Natural killer cell (primary cell): ENCODE data around the gene DENND1A. TPM values are rescaled to one million over a fixed set of nuclear protein-coding genes. Genes with fewer than 3 reads are reported as not detected.

Experiments used
- ATAC-seq, 3 donors: fragments of 150-1000 bp in 2 of 3; fragments of 200-7000 bp in 1 of 3; cut with Tn5 transposase; 1 replicate in 1 of 3; 2 replicates in 2 of 3; pipeline ENCODE4 v1.10.0; 2021; ENCODE audit warnings: mild to moderate bottlenecking in 2 of 3, moderate library complexity in 2 of 3
- DNase-seq, 2 donors: peaks; one replicate each; pipeline versions ENCODE4 v3.0.0 to v3.0.0-alpha.2; 2013 to 2021; ENCODE audit warnings: mixed read lengths in 1 of 2
- H3K27ac ChIP-seq: one replicate; pipeline ENCODE4 v1.5.1; 2013; ENCODE audit warnings: mild to moderate bottlenecking, low read length
- H3K27me3 ChIP-seq: one replicate; pipeline ENCODE4 v1.6.1; 2013; ENCODE audit warnings: low read length; ENCODE audit not compliant: control insufficient read depth, insufficient read depth
- H3K36me3 ChIP-seq: one replicate; pipeline ENCODE4 v1.6.1; 2013; ENCODE audit warnings: low read length; ENCODE audit not compliant: control insufficient read depth, insufficient read depth
- H3K4me1 ChIP-seq: one replicate; pipeline ENCODE4 v1.6.1; 2013; ENCODE audit warnings: low read length; ENCODE audit not compliant: control insufficient read depth, insufficient read depth
- H3K4me3 ChIP-seq: one replicate; pipeline ENCODE4 v1.5.1; 2013; ENCODE audit warnings: low read length
- H3K9me3 ChIP-seq: one replicate; pipeline ENCODE4 v1.6.1; 2013; ENCODE audit warnings: low read length; ENCODE audit not compliant: control insufficient read depth, insufficient read depth
- H3K27ac Mint-ChIP-seq, 2 donors: one replicate each; pipeline ENCODE4 v1.8.0; 2022; ENCODE audit warnings: mild to moderate bottlenecking in 2 of 2, mixed read lengths in 2 of 2, moderate library complexity in 1 of 2
- H3K27me3 Mint-ChIP-seq, 2 donors: one replicate each; pipeline ENCODE4 v1.8.0; 2022; ENCODE audit warnings: low read depth in 2 of 2, mixed read lengths in 2 of 2
- H3K36me3 Mint-ChIP-seq: one replicate; pipeline ENCODE4 v1.8.0; 2022; ENCODE audit warnings: mixed read lengths
- H3K4me1 Mint-ChIP-seq, 2 donors: one replicate each; pipeline ENCODE4 v1.8.0; 2022; ENCODE audit warnings: mixed read lengths in 2 of 2
- H3K4me3 Mint-ChIP-seq: one replicate; pipeline ENCODE4 v1.8.0; 2022; ENCODE audit warnings: mild to moderate bottlenecking, moderate library complexity, mixed read lengths
- H3K9me3 Mint-ChIP-seq, 2 donors: one replicate each; pipeline ENCODE4 v1.8.0; 2022; ENCODE audit warnings: mixed read lengths in 2 of 2
- CTCF ChIP-seq: fragments of 200-600 bp; IDR thresholded peaks from one replicate; pipeline ENCODE4 v1.8.0; 2022; ENCODE audit warnings: antibody characterized with exemption
- WGBS: methylation state at CpG from one replicate; pipeline ENCODE4 v1.1.7; 2013; ENCODE audit warnings: missing lambda C conversion rate; ENCODE audit not compliant: insufficient coverage; 5-methylcytosine and 5-hydroxymethylcytosine counted together
- intact Hi-C: fragments of 100-400 bp; cut with micrococcal nuclease; formaldehyde crosslinking; loops from one replicate; pipeline ENCODE4 v1.14.2; 2022
- total RNA-seq, 4 donors: library from RNA; stranded (reverse); fragments of 120-200 nt in 1 of 4; gene quantifications; one replicate each; pipeline versions ENCODE4 v1.2.3 to v1.2.4, GENCODE V29; 2013 to 2022

DENND1A gene
- total RNA-seq, 3 donors from 2014 or later (not counting 1 experiment from before 2014, with no cell fraction given): 27.8 to 37.6 (median 30.9) TPM

GRCh38 chr9:123347289-123348060 is 582.5 kb downstream of the DENND1A start:
- DNase-seq (no peak), ATAC-seq (no peak)
- Mint-ChIP-seq H3K4me1 (no peaks in the 10 kb centered on the region), H3K36me3 (no peaks in the 10 kb centered on the region), H3K4me3 (no peak overlapping the region), H3K9me3 (no peaks in the 10 kb centered on the region), H3K27ac (no peak overlapping the region), H3K27me3 (peaks cover 0 to 9% of the 10 kb centered on the region in 2 donors)
- 95% methylated on average over 12 of the region's 12 CpGs for WGBS
- Histone ChIP-seq H3K4me1 (peaks cover 23% of the 10 kb centered on the region), H3K9me3 (no peaks in the 10 kb centered on the region), H3K36me3 (no peaks in the 10 kb centered on the region), H3K4me3 (no peak overlapping the region), H3K27ac (no peak overlapping the region), H3K27me3 (no peaks in the 10 kb centered on the region)
- no peak for TF ChIP-seq CTCF
- intact Hi-C loops: no loop called here

- TF ChIP-seq CTCF: no peak
- ATAC-seq (no peak), DNase-seq (no peak)
- Histone ChIP-seq H3K36me3 (no peaks in the 10 kb centered on the region), H3K9me3 (no peaks in the 10 kb centered on the region), H3K27me3 (no peaks in the 10 kb centered on the region), H3K4me3 (no peak overlapping the region), H3K4me1 (peaks cover 24% of the 10 kb centered on the region), H3K27ac (no peak overlapping the region)
- no peak overlapping the region for H3K4me3 Mint-ChIP-seq
- intact Hi-C loops: no loop called here
- H3K27ac Mint-ChIP-seq: no peak overlapping the region
- no peaks in the 10 kb centered on the region for H3K36me3 Mint-ChIP-seq
- H3K27me3 Mint-ChIP-seq: peaks cover 3 to 8% of the 10 kb centered on the region in 2 donors
- WGBS: 99% methylated on average over 3 of the region's 3 CpGs
- H3K4me1 Mint-ChIP-seq: no peaks in the 10 kb centered on the region
- no peaks in the 10 kb centered on the region for H3K9me3 Mint-ChIP-seq
These were observed 583.1 kb downstream of the DENND1A start for GRCh38 chr9:123346826-123347225.

- H3K27ac ChIP-seq: no peak overlapping the region
- no peaks in the 10 kb centered on the region for H3K27me3 ChIP-seq
- no peak overlapping the region for H3K4me3 Mint-ChIP-seq
- no peaks in the 10 kb centered on the region for H3K9me3 ChIP-seq
- no peak for ATAC-seq
- peaks cover 0 to under 1% of the 10 kb centered on the region in 2 donors for H3K4me1 Mint-ChIP-seq
- H3K36me3 ChIP-seq: no peaks in the 10 kb centered on the region
- peaks cover 25% of the 10 kb centered on the region for H3K4me1 ChIP-seq
- H3K36me3 Mint-ChIP-seq: no peaks in the 10 kb centered on the region
- H3K27me3 Mint-ChIP-seq: peaks cover 6 to 7% of the 10 kb centered on the region in 2 donors
- no peaks in the 10 kb centered on the region for H3K9me3 Mint-ChIP-seq
- no peak for TF ChIP-seq CTCF
- intact Hi-C loops: no loop called here
- WGBS: 82% methylated on average over 9 of the region's 9 CpGs
- H3K27ac Mint-ChIP-seq: no peak overlapping the region
- DNase-seq: no peak
- no peak overlapping the region for H3K4me3 ChIP-seq
These were observed 583.9 kb downstream of the DENND1A start for GRCh38 chr9:123346026-123346425.

- H3K9me3 Mint-ChIP-seq: no peaks in the 10 kb centered on the region
- peaks cover 3 to 7% of the 10 kb centered on the region in 2 donors for H3K27me3 Mint-ChIP-seq
- no peaks in the 10 kb centered on the region for H3K36me3 Mint-ChIP-seq
- H3K4me1 ChIP-seq: peaks cover 29% of the 10 kb centered on the region
- no peaks in the 10 kb centered on the region for H3K36me3 ChIP-seq
- peaks cover 3 to 5% of the 10 kb centered on the region in 2 donors for H3K4me1 Mint-ChIP-seq
- DNase-seq (no peak), ATAC-seq (no peak)
- H3K27ac Mint-ChIP-seq: no peak overlapping the region
- intact Hi-C loops: no loop called here
- no peak overlapping the region for H3K4me3 Mint-ChIP-seq
- 65% methylated on average over 6 of the region's 6 CpGs for WGBS
- H3K4me3 ChIP-seq: no peak overlapping the region
- H3K27me3 ChIP-seq: no peaks in the 10 kb centered on the region
- H3K27ac ChIP-seq: no peak overlapping the region
- no peaks in the 10 kb centered on the region for H3K9me3 ChIP-seq
- TF ChIP-seq CTCF: no peak
These were observed 584.4 kb downstream of the DENND1A start for GRCh38 chr9:123345567-123345955.
